Measurements from ENCODE around the gene RAB27A. TPM values are rescaled to one million over a fixed set of nuclear protein-coding genes. Genes with fewer than 3 reads are reported as not detected.

The RAB27A gene
- total RNA-seq, 6 experiments from 2014 or later: 15.9 to 41.4 (median 21.0) TPM

DNA sequence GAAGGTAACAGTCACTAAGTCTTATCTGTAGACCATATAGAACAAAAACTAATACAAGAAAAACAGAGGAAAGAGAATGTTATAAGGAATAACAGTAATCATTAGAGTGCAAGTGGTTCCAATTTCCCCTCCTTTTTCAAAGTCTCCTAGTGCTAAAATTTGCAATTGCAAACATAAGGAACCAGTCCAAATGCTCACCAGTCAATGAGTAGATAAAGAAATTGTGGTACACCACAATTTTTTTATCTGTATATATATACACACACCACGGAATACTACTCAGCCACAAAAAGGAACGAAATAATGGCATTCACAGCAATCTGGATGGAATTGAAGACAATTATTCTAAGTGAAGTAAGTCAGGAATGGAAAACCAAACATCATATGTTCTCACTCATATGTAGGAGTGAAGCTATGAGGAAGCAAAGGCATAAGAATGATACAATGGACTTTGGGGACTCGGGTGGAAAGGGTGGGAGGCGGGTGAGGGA is 54.0 kb downstream of the RAB27A start:
- intact Hi-C loops (cut with DNase I): no loop called here
- TF ChIP-seq, protein P1, sequence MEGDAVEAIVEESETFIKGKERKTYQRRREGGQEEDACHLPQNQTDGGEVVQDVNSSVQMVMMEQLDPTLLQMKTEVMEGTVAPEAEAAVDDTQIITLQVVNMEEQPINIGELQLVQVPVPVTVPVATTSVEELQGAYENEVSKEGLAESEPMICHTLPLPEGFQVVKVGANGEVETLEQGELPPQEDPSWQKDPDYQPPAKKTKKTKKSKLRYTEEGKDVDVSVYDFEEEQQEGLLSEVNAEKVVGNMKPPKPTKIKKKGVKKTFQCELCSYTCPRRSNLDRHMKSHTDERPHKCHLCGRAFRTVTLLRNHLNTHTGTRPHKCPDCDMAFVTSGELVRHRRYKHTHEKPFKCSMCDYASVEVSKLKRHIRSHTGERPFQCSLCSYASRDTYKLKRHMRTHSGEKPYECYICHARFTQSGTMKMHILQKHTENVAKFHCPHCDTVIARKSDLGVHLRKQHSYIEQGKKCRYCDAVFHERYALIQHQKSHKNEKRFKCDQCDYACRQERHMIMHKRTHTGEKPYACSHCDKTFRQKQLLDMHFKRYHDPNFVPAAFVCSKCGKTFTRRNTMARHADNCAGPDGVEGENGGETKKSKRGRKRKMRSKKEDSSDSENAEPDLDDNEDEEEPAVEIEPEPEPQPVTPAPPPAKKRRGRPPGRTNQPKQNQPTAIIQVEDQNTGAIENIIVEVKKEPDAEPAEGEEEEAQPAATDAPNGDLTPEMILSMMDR (IDR thresholded peaks at IDR 0.05): no peak
- TF ChIP-seq POLR2A (IDR thresholded peaks at IDR 0.05): no peak
- H3K9me3 ChIP-seq: no peaks in the 10 kb centered on the region
- H3K27me3 ChIP-seq: no peaks in the 10 kb centered on the region
- H3K4me1 ChIP-seq: peaks cover 0 to 10% (median 2%) of the 10 kb centered on the region in 4 donors
- no peak overlapping the region for H3K27ac ChIP-seq
- no peak for ATAC-seq
- no peak for DNase-seq
- no peak overlapping the region for H3K4me3 ChIP-seq
- WGBS (ENCODE audit: insufficient coverage, low coverage, low lambda C conversion rate, missing lambda C conversion rate): 86% methylated on average over 4 of the region's 4 CpGs
- no peaks in the 10 kb centered on the region for H3K36me3 ChIP-seq

DNA sequence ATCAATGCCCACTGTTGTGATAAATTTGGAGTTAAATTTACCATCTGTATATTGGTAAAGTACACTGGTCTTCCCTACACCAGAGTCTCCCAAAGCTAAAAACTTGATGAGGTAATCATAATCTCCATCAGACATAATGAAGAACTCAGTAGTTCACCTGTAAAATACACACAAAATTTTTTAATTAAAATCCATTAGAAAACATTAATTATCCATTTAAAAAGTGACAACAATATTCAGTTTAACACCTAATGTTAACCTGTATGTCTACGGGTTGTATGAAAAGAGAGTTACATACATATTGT is 54.9 kb downstream of the RAB27A start:
- no peak for TF ChIP-seq POLR2A (IDR thresholded peaks at IDR 0.05)
- TF ChIP-seq, protein P1 (IDR thresholded peaks at IDR 0.05): no peak
- Histone ChIP-seq H3K36me3 (no peaks in the 10 kb centered on the region), H3K9me3 (no peaks in the 10 kb centered on the region), H3K27ac (peak overlapping the region in 1 of 3 donors; percentile 62), H3K4me3 (no peak overlapping the region), H3K27me3 (no peaks in the 10 kb centered on the region), H3K4me1 (peaks cover 0 to 10% (median 2%) of the 10 kb centered on the region in 4 donors)
- WGBS (ENCODE audit: insufficient coverage, low coverage, low lambda C conversion rate, missing lambda C conversion rate): 100% methylated on average over 1 of the region's 1 CpG
- intact Hi-C loops (cut with DNase I): no loop called here
- DNase-seq: no peak
- ATAC-seq: no peak

DNA sequence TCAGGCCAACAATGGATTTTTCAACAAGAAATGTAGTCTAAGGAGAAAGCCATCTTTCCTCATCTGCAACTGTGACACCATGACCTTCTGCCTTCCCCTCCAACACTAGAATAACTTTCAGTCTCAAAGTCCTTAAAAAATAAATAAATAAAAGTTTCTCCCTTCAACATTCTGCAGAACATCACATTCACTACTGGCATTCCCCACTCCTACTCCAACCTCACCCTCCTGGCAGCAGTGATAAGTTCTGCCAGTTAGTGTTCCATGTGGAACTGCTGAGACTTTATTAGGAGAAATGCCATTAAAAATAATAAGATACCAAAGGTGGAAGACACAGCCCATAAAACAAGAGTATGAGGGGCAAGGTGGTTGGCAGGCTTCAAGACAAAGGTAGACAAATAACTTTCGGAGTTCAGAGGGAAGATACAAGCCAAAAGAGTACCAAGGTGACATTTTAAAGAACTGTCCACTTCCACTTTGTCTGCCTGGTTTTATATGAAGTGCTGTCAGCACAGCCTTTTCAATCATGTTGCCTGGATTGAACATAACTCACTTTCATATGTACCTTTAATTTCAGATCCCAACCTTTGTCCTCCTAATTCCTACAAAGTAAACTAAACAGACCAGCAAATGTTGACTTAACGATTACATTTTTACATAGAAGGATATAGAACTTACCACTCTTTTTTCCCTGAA is 55.4 kb downstream of the RAB27A start:
- intact Hi-C loops (cut with DNase I): no loop called here
- Histone ChIP-seq H3K27me3 (no peaks in the 10 kb centered on the region), H3K4me1 (peaks cover 0 to 10% (median 2%) of the 10 kb centered on the region in 4 donors), H3K4me3 (no peak overlapping the region), H3K27ac (peak overlapping the region in 1 of 3 donors; percentile 62), H3K36me3 (no peaks in the 10 kb centered on the region), H3K9me3 (no peaks in the 10 kb centered on the region)
- TF ChIP-seq, protein P1 (IDR thresholded peaks at IDR 0.05): no peak
- no peak for TF ChIP-seq POLR2A (IDR thresholded peaks at IDR 0.05)
- DNase-seq: no peak
- 34% methylated on average over 2 of the region's 2 CpGs for WGBS (ENCODE audit: insufficient coverage, low coverage, low lambda C conversion rate, missing lambda C conversion rate)
- ATAC-seq: peak; percentile 41 to 78 (median 62)

DNA sequence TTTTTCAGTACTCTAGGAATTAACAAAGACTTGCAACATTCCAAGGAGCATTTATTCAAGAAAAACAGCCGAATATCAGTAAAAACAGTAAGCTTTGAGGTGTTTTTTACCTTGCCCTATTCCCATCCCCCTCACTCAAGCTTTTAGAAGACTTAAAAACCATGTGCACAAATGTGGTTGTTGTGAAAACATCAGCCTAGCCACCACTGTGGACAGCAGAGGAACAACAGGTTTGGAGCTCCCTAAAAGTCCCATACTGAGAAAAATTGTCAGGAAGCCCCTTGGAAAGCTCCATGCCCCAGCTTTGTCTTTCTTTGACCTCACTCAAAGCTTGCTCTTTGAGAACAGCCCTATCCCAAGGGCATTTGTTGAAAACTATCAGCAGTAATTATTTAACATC is 58.2 kb downstream of the RAB27A start:
- Histone ChIP-seq H3K4me1 (peaks cover 0 to 10% (median 2%) of the 10 kb centered on the region in 4 donors), H3K27ac (no peak overlapping the region), H3K4me3 (no peak overlapping the region), H3K9me3 (no peaks in the 10 kb centered on the region), H3K36me3 (no peaks in the 10 kb centered on the region), H3K27me3 (no peaks in the 10 kb centered on the region)
- 100% methylated on average over 1 of the region's 1 CpG for WGBS (ENCODE audit: insufficient coverage, low coverage, low lambda C conversion rate, missing lambda C conversion rate)
- TF ChIP-seq, protein P1 (IDR thresholded peaks at IDR 0.05): no peak
- TF ChIP-seq POLR2A (IDR thresholded peaks at IDR 0.05): no peak
- intact Hi-C loops (cut with DNase I): no loop called here
- DNase-seq (no peak), ATAC-seq (no peak)
